IMR-90 (cell line): ENCODE data around the gene IQGAP2. TPM values are rescaled to one million over a fixed set of nuclear protein-coding genes. Genes with fewer than 3 reads are reported as not detected.

Experiments
- ATAC-seq: fragments of 200-7000 bp; cut with Tn5 transposase; 2 replicates; pipeline ENCODE4 v1.9.1; 2020; ENCODE audit warnings: low read depth, mild to moderate bottlenecking, moderate library complexity
- BruUV-seq: library from RNA; stranded (reverse); fragments of 400-500 nt; replicated peaks from 2 replicates; lab custom pipeline; 2021; lab: Mats Ljungman, UMichigan
- CTCF ChIA-PET: fragments of 300-600 bp; formaldehyde crosslinking; extraction: SDS; loops from one replicate; lab custom pipeline; 2021; ENCODE audit warnings: antibody characterized with exemption; lab: Yijun Ruan, JAX
- POLR2A ChIA-PET: fragments of 300-600 bp; sonication (Branson Sonifier 250); formaldehyde crosslinking; loops from one replicate; lab custom pipeline; 2022; ENCODE audit warnings: antibody characterized with exemption; ENCODE audit not compliant: unreplicated experiment; lab: Charles Lee
- DNase-seq: peaks from one replicate; pipeline ENCODE4 v3.0.0; 2013
- H2AFZ ChIP-seq: replicated peaks from 2 replicates; pipeline ENCODE3; 2013; ENCODE audit warnings: low read length, mild to moderate bottlenecking; ENCODE audit not compliant: poor library complexity
- H2AK5ac ChIP-seq: 2 replicates; pipeline ENCODE4 v1.6.1; 2013; ENCODE audit warnings: low read depth, low read length, inconsistent platforms
- H2AK9ac ChIP-seq: replicated peaks from 2 replicates; pipeline ENCODE3; 2013; ENCODE audit warnings: mild to moderate bottlenecking, low read depth, low read length, moderate library complexity; ENCODE audit not compliant: poor library complexity
- H2BK120ac ChIP-seq: 2 replicates; pipeline ENCODE4 v1.6.1; 2013; ENCODE audit warnings: low read depth, low read length, inconsistent platforms
- H2BK15ac ChIP-seq: 3 replicates; pipeline ENCODE4 v1.6.1; 2013; ENCODE audit warnings: low read depth, low read length, inconsistent platforms
- H2BK20ac ChIP-seq: 2 replicates; pipeline ENCODE4 v1.6.1; 2013; ENCODE audit warnings: low read depth, mild to moderate bottlenecking, inconsistent platforms, low read length, moderate library complexity
- H2BK5ac ChIP-seq: 2 replicates; pipeline ENCODE4 v1.6.1; 2013; ENCODE audit warnings: mild to moderate bottlenecking, low read depth, low read length, inconsistent platforms; ENCODE audit not compliant: poor library complexity, severe bottlenecking
- H3K14ac ChIP-seq: replicated peaks from 2 replicates; pipeline ENCODE4 v1.6.1; 2013; ENCODE audit warnings: low read depth, low read length, inconsistent platforms
- H3K18ac ChIP-seq: 2 replicates; pipeline ENCODE4 v1.6.1; 2013; ENCODE audit warnings: low read depth, low read length, control low read depth
- H3K23ac ChIP-seq: 2 replicates; pipeline ENCODE4 v1.6.1; 2013; ENCODE audit warnings: low read depth, low read length, inconsistent platforms
- H3K27ac ChIP-seq: 2 replicates; pipeline ENCODE4 v1.5.1; 2013; ENCODE audit warnings: mild to moderate bottlenecking, control low read depth, low read length; ENCODE audit not compliant: insufficient read depth
- H3K27me3 ChIP-seq: 2 replicates; pipeline ENCODE4 v1.6.1; 2013; ENCODE audit warnings: low read length; ENCODE audit not compliant: control insufficient read depth, insufficient read depth
- H3K36me3 ChIP-seq: 2 replicates; pipeline ENCODE4 v1.6.1; 2013; ENCODE audit warnings: low read length, mixed read lengths; ENCODE audit not compliant: control insufficient read depth, insufficient read depth
- H3K4ac ChIP-seq: 2 replicates; pipeline ENCODE4 v1.6.1; 2013; ENCODE audit warnings: low read depth, low read length, inconsistent platforms
- H3K4me1 ChIP-seq: 2 replicates; pipeline ENCODE4 v1.6.1; 2013; ENCODE audit warnings: low read length, mixed read lengths; ENCODE audit not compliant: control insufficient read depth, insufficient read depth
- H3K4me2 ChIP-seq: 2 replicates; pipeline ENCODE4 v1.6.1; 2013; ENCODE audit warnings: low read depth, mild to moderate bottlenecking, control low read depth, low read length, moderate library complexity
- H3K4me3 ChIP-seq: 2 replicates; pipeline ENCODE4 v1.5.1; 2013; ENCODE audit warnings: low read depth, mild to moderate bottlenecking, control low read depth, low read length, moderate library complexity; ENCODE audit not compliant: insufficient read depth
- H3K56ac ChIP-seq: 2 replicates; pipeline ENCODE4 v1.6.1; 2013; ENCODE audit warnings: low read length, inconsistent platforms; ENCODE audit not compliant: insufficient read depth; ENCODE audit errors: extremely low read depth
- H3K79me1 ChIP-seq, 2 experiments: 2 replicates each; pipeline ENCODE4 v1.6.1; 2013; ENCODE audit warnings: low read length in 2 of 2, inconsistent platforms in 1 of 2, low read depth in 1 of 2
- H3K9ac ChIP-seq: 2 replicates; pipeline ENCODE4 v1.6.1; 2013; ENCODE audit warnings: low read depth, low read length, control low read depth
- H3K9me1 ChIP-seq: 2 replicates; pipeline ENCODE4 v1.6.1; 2013; ENCODE audit warnings: low read length, inconsistent platforms; ENCODE audit not compliant: insufficient read depth
- H3K9me3 ChIP-seq: 2 replicates; pipeline ENCODE4 v1.6.1; 2013; ENCODE audit warnings: low read length; ENCODE audit not compliant: control insufficient read depth, insufficient read depth
- H4K20me1 ChIP-seq: 2 replicates; pipeline ENCODE4 v1.6.1; 2013; ENCODE audit warnings: low read length, inconsistent platforms; ENCODE audit not compliant: insufficient read depth
- H4K5ac ChIP-seq: 2 replicates; pipeline ENCODE4 v1.6.1; 2013; ENCODE audit warnings: mild to moderate bottlenecking, low read depth, low read length, control low read depth
- H4K8ac ChIP-seq, 2 experiments: 2 replicates each; pipeline ENCODE4 v1.6.1; 2013; ENCODE audit warnings: low read depth in 2 of 2, low read length in 2 of 2, control low read depth in 1 of 2, inconsistent platforms in 1 of 2
- H4K91ac ChIP-seq: 2 replicates; pipeline ENCODE4 v1.6.1; 2013; ENCODE audit warnings: low read depth, low read length, inconsistent platforms; ENCODE audit not compliant: insufficient read depth
- BHLHE40 ChIP-seq: fragments of 150-350 bp; IDR thresholded peaks from 2 replicates; pipeline ENCODE4 v1.6.1; 2016; ENCODE audit warnings: mild to moderate bottlenecking, low read depth, low read length
- CEBPB ChIP-seq: IDR thresholded peaks from 2 replicates; pipeline ENCODE4 v1.6.1; 2012; ENCODE audit warnings: low read depth, low read length, improper control_type of control experiment
- CHD1 ChIP-seq: IDR thresholded peaks from 2 replicates; pipeline ENCODE4 v1.6.1; 2012; ENCODE audit warnings: low read depth, low read length, improper control_type of control experiment
- FOS ChIP-seq: fragments of 150-350 bp; IDR thresholded peaks from 2 replicates; pipeline ENCODE4 v1.6.1; 2016; ENCODE audit warnings: low read depth, low read length
- MAFK ChIP-seq: IDR thresholded peaks from 2 replicates; pipeline ENCODE4 v1.6.1; 2012; ENCODE audit warnings: low read depth, low read length, improper control_type of control experiment
- MAZ ChIP-seq: IDR thresholded peaks from 2 replicates; pipeline ENCODE4 v1.6.1; 2012; ENCODE audit warnings: low read depth, mild to moderate bottlenecking, low read length, improper control_type of control experiment, moderate library complexity, borderline replicate concordance
- MXI1 ChIP-seq: IDR thresholded peaks from 2 replicates; pipeline ENCODE4 v1.6.1; 2012; ENCODE audit warnings: low read depth, mild to moderate bottlenecking, low read length, moderate library complexity, borderline replicate concordance
- POLR2A ChIP-seq: IDR thresholded peaks from 2 replicates; pipeline ENCODE4 v1.6.1; 2012; ENCODE audit warnings: mild to moderate bottlenecking, low read depth, low read length
- RAD21 ChIP-seq: IDR thresholded peaks from 2 replicates; pipeline ENCODE4 v1.6.1; 2012; ENCODE audit warnings: low read length, improper control_type of control experiment
- RFX5 ChIP-seq: IDR thresholded peaks from 2 replicates; pipeline ENCODE4 v1.8.0; 2012; ENCODE audit warnings: low read depth, mild to moderate bottlenecking, low read length, moderate library complexity
- SMC3 ChIP-seq: fragments of 150-350 bp; IDR thresholded peaks from 2 replicates; pipeline ENCODE4 v1.6.1; 2016; ENCODE audit warnings: low read depth, mild to moderate bottlenecking, antibody characterized with exemption, low read length, moderate library complexity
- WGBS, 2 experiments: methylation state at CpG; one replicate each; pipeline versions ENCODE4 v1.1.5 to v1.1.7; 2013; ENCODE audit warnings: missing lambda C conversion rate in 2 of 2; ENCODE audit not compliant: insufficient read length in 1 of 2; ENCODE audit errors: extremely low coverage in 2 of 2; 5-methylcytosine and 5-hydroxymethylcytosine counted together
- dilution Hi-C: fragments of 300-500 bp; cut with HindIII; formaldehyde crosslinking; loops from one replicate; pipeline ENCODE4 v1.14.3; 2018; ENCODE audit warnings: low sequenced_read_pairs; ENCODE audit not compliant: unreplicated experiment
- in situ Hi-C: fragments of 300-500 bp; cut with MboI; formaldehyde crosslinking; loops from 3 replicates; pipeline ENCODE4 v1.14.3; 2019; ENCODE audit warnings: low sequenced_read_pairs, inconsistent platforms, mixed read lengths
- intact Hi-C: fragments of 100-400 bp; cut with micrococcal nuclease; formaldehyde crosslinking; loops from 2 replicates; pipeline ENCODE4 v1.10.0; 2022
- polyA plus RNA-seq, 3 experiments: library from polyadenylated mRNA; depleted of rRNA; stranded (reverse); fragments of >200 nt; gene quantifications; 2 replicates each; pipeline ENCODE4 v1.2.3, GENCODE V29; 2012; ENCODE audit warnings: low replicate concordance in 1 of 3
- total RNA-seq: library from RNA; depleted of rRNA; stranded (reverse); fragments of >200 nt; gene quantifications from 2 replicates; pipeline ENCODE4 v1.2.3, GENCODE V29; 2012
- TF ChIP-seq, protein P1 (sequence below): conservative IDR thresholded peaks from 2 replicates; pipeline ENCODE4 v1.5.1; 2012; ENCODE audit warnings: mild to moderate bottlenecking, low read depth, low read length, improper control_type of control experiment
- TF ChIP-seq, protein P2 (sequence below): fragments of 150-350 bp; IDR thresholded peaks from 2 replicates; pipeline ENCODE4 v1.6.1; 2016; ENCODE audit warnings: low read depth, mild to moderate bottlenecking, low read length, moderate library complexity, borderline replicate concordance
- TF ChIP-seq, protein P3 (sequence below): fragments of 150-350 bp; IDR thresholded peaks from 2 replicates; pipeline ENCODE4 v1.6.1; 2017; ENCODE audit warnings: mild to moderate bottlenecking, antibody characterized with exemption, low read length, low read depth

Gene IQGAP2
- total and polyA plus RNA-seq, 2 of the 4 experiments (the other 2 are of a cell fraction), result 0.21 to 0.36 TPM

DNA sequence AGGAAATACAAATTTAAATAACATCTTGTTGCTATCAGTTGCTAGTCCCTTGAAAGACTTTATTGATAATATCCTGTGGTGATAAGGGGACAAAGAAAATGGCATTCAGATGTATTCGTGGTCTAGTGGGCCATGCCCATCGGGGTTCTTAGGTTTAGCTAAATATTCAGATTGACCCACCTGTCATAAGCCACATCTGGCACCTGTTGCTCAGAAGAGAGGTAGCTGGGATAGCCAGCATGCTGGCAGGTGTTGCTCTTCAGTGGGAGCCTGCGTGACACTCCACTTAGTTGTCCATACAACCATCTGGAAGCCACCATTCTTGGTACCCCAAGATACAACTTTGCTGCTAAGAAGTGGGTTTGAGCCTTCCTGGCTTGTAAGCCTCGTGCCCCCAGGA, 183.4 kb downstream of the IQGAP2 start (continued):
- TF ChIP-seq MAZ, result no peak
- TF ChIP-seq FOS, result no peak
- TF ChIP-seq RAD21, result no peak
- TF ChIP-seq MAFK, result no peak

DNA sequence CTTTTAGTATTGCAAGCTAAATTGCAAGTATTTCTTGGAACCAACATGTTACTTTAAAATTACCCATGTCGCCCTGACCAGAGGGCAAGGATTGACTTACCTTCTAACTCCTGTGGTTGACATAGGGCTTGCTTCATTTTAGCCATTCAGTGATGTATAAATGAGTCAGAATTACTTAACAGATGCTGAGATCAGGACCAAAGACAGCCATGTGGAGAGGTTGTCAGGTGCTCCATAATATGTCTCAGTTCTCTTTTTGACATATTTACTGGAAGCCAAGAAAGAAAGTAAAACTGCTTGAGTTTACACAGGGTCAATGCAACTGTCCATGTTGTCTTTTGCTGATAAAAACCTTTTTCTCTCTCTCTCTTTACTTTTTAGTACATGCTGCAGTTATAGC, 186.9 kb downstream of the IQGAP2 start:
- no TSS peak for BruUV-seq
- Histone ChIP-seq H3K9ac (no peak overlapping the region), H3K79me1 (no peaks in the 10 kb centered on the region), H3K4me3 (no peak overlapping the region), H3K9me1 (no peaks in the 10 kb centered on the region), H3K27me3 (peaks cover 23% of the 10 kb centered on the region), H3K4me1 (no peaks in the 10 kb centered on the region), H4K20me1 (no peaks in the 10 kb centered on the region), H2BK5ac (no peak overlapping the region), H3K36me3 (no peaks in the 10 kb centered on the region), H2BK120ac (no peak overlapping the region), H3K27ac (no peak overlapping the region), H3K14ac (no peak overlapping the region), H2BK15ac (no peak overlapping the region), H3K18ac (no peak overlapping the region), H3K4me2 (no peak overlapping the region), H2BK20ac (no peak overlapping the region), H2AK5ac (no peak overlapping the region), H3K9me3 (no peaks in the 10 kb centered on the region; the same call in 1 of the 2 replicates), H4K8ac (no peak overlapping the region), H4K91ac (no peak overlapping the region), H3K23ac (no peak overlapping the region), H2AFZ (no peak overlapping the region), H3K56ac (no peak overlapping the region), H2AK9ac (no peak overlapping the region), H3K4ac (no peak overlapping the region), H4K5ac (no peak overlapping the region)
- dilution Hi-C loops (no loop called here), in situ Hi-C loops (no loop called here), intact Hi-C loops (no loop called here)
- POLR2A ChIA-PET, result no interaction called here
- CTCF ChIA-PET, result interaction anchor here (1.1 kb wide), 1 partner anchor 9 kb away, joined by 3 read pairs; no protein-coding TSS in a partner anchor
- DNase-seq (no peak), ATAC-seq (no peak)
- WGBS, 2 experiments, result no CpG with 5 or more reads among the region's 1 CpG
- no peak for TF ChIP-seq CHD1
- TF ChIP-seq SMC3, result no peak
- TF ChIP-seq RFX5, result no peak
- no peak for TF ChIP-seq CEBPB
- TF ChIP-seq, protein P1, sequence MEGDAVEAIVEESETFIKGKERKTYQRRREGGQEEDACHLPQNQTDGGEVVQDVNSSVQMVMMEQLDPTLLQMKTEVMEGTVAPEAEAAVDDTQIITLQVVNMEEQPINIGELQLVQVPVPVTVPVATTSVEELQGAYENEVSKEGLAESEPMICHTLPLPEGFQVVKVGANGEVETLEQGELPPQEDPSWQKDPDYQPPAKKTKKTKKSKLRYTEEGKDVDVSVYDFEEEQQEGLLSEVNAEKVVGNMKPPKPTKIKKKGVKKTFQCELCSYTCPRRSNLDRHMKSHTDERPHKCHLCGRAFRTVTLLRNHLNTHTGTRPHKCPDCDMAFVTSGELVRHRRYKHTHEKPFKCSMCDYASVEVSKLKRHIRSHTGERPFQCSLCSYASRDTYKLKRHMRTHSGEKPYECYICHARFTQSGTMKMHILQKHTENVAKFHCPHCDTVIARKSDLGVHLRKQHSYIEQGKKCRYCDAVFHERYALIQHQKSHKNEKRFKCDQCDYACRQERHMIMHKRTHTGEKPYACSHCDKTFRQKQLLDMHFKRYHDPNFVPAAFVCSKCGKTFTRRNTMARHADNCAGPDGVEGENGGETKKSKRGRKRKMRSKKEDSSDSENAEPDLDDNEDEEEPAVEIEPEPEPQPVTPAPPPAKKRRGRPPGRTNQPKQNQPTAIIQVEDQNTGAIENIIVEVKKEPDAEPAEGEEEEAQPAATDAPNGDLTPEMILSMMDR, result no peak
- no peak for TF ChIP-seq MAFK
- TF ChIP-seq, protein P2, sequence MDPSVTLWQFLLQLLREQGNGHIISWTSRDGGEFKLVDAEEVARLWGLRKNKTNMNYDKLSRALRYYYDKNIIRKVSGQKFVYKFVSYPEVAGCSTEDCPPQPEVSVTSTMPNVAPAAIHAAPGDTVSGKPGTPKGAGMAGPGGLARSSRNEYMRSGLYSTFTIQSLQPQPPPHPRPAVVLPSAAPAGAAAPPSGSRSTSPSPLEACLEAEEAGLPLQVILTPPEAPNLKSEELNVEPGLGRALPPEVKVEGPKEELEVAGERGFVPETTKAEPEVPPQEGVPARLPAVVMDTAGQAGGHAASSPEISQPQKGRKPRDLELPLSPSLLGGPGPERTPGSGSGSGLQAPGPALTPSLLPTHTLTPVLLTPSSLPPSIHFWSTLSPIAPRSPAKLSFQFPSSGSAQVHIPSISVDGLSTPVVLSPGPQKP, result no peak
- TF ChIP-seq, protein P3, sequence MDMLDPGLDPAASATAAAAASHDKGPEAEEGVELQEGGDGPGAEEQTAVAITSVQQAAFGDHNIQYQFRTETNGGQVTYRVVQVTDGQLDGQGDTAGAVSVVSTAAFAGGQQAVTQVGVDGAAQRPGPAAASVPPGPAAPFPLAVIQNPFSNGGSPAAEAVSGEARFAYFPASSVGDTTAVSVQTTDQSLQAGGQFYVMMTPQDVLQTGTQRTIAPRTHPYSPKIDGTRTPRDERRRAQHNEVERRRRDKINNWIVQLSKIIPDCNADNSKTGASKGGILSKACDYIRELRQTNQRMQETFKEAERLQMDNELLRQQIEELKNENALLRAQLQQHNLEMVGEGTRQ, result no peak
- no peak for TF ChIP-seq FOS
- TF ChIP-seq MAZ, result no peak
- TF ChIP-seq BHLHE40, result no peak
- no peak for TF ChIP-seq MXI1
- TF ChIP-seq RAD21, result no peak
- no peak for TF ChIP-seq POLR2A
